ENCODE results near the gene RUNX1.

- no peak for TF ChIP-seq ELF4 (IDR thresholded peaks at IDR 0.05)
- no peak for TF ChIP-seq TARDBP (IDR thresholded peaks at IDR 0.05)
- TF ChIP-seq ZNF384 (IDR thresholded peaks at IDR 0.05): no peak
- no peak for TF ChIP-seq BHLHE40 (IDR thresholded peaks at IDR 0.05; ENCODE audit: borderline replicate concordance)
- TF ChIP-seq FOXM1 (IDR thresholded peaks at IDR 0.05; ENCODE audit: borderline replicate concordance): no peak
- TF ChIP-seq FOXK2 (IDR thresholded peaks at IDR 0.05): no peak
- TF ChIP-seq FOXA1 (IDR thresholded peaks at IDR 0.05): no peak
These were observed 6.3 kb downstream of the RUNX1 start for GRCh38 chr21:35042836-35043235.

Data from HEK293T (cell line).